ENCODE results near the gene MYOG. TPM values are rescaled to one million over a fixed set of nuclear protein-coding genes. Genes with fewer than 3 reads are reported as not detected.

Gene MYOG
- total and polyA plus RNA-seq, 2 donors (not counting 1 experiment from before 2014, with no cell fraction given), result not detected

- Histone ChIP-seq H3K4me1 (ENCODE audit: control insufficient read depth, extremely low read depth, insufficient read depth, low read length) (peaks cover 4% of the 10 kb centered on the region), H3K4me3 (replicated peaks in 1 of 4; ENCODE audit: control extremely low read depth in 1 of 4, insufficient read depth in 1 of 4, low read depth in 3 of 4, low read length in 4 of 4) (peak overlapping the region in 1 of 4 experiments; percentile 54), H2AFZ (ENCODE audit: low read length) (no peak overlapping the region), H3K27me3 (ENCODE audit: control insufficient read depth, insufficient read depth, low read length) (peaks cover 32% of the 10 kb centered on the region), H3K9me3 (ENCODE audit: control insufficient read depth, insufficient read depth, low read depth, low read length) (no peaks in the 10 kb centered on the region), H3K4me2 (ENCODE audit: extremely low read depth, insufficient read depth, low read length) (peak overlapping the region; percentile 25), H3K36me3 (ENCODE audit: control insufficient read depth, insufficient read depth, low read length) (no peaks in the 10 kb centered on the region), H3K9ac (ENCODE audit: insufficient read depth, low read length) (no peak overlapping the region), H3K27ac (ENCODE audit: insufficient read depth, low read length) (no peak overlapping the region), H3K79me2 (ENCODE audit: control insufficient read depth, insufficient read depth, low read length) (no peaks in the 10 kb centered on the region), H4K20me1 (ENCODE audit: control insufficient read depth, extremely low read depth, insufficient read depth, low read length) (peaks cover under 1% of the 10 kb centered on the region)
- no peak for TF ChIP-seq CTCF (conservative IDR thresholded peaks at IDR 0.05 in 1 of 2, IDR thresholded peaks at IDR 0.05 in 1 of 2; ENCODE audit: low read depth in 1 of 2, low read length in 2 of 2)
- no peak for TF ChIP-seq EZH2 (IDR thresholded peaks at IDR 0.05; ENCODE audit: low read length, missing control alignments)
- DNase-seq (ENCODE audit: low read depth in 2 of 2), result peak in 1 of 2 donors; percentile 48
These were observed 41.3 kb upstream of the MYOG start for GRCh38 chr1:203126866-203127665.

GRCh38 chr1:203126151-203126865 lies 40.5 kb upstream of the MYOG start:
- no peak overlapping the region for H3K9ac ChIP-seq (ENCODE audit: insufficient read depth, low read length)
- peak; percentile 14 to 40 for DNase-seq (ENCODE audit: low read depth in 2 of 2)
- peaks cover 33% of the 10 kb centered on the region for H3K27me3 ChIP-seq (ENCODE audit: control insufficient read depth, insufficient read depth, low read length)
- H3K27ac ChIP-seq (ENCODE audit: insufficient read depth, low read length), result no peak overlapping the region
- H3K36me3 ChIP-seq (ENCODE audit: control insufficient read depth, insufficient read depth, low read length), result no peaks in the 10 kb centered on the region
- H3K4me3 ChIP-seq (replicated peaks in 1 of 4; ENCODE audit: control extremely low read depth in 1 of 4, insufficient read depth in 1 of 4, low read depth in 3 of 4, low read length in 4 of 4), result no peak overlapping the region
- H3K4me2 ChIP-seq (ENCODE audit: extremely low read depth, insufficient read depth, low read length), result no peak overlapping the region
- H3K4me1 ChIP-seq (ENCODE audit: control insufficient read depth, extremely low read depth, insufficient read depth, low read length), result peaks cover 4% of the 10 kb centered on the region
- no peaks in the 10 kb centered on the region for H3K79me2 ChIP-seq (ENCODE audit: control insufficient read depth, insufficient read depth, low read length)
- H4K20me1 ChIP-seq (ENCODE audit: control insufficient read depth, extremely low read depth, insufficient read depth, low read length), result no peaks in the 10 kb centered on the region
- H3K9me3 ChIP-seq (ENCODE audit: control insufficient read depth, insufficient read depth, low read depth, low read length), result no peaks in the 10 kb centered on the region
- TF ChIP-seq CTCF (conservative IDR thresholded peaks at IDR 0.05 in 1 of 2, IDR thresholded peaks at IDR 0.05 in 1 of 2; ENCODE audit: low read depth in 1 of 2, low read length in 2 of 2) (peak; percentile 40 to 57), EZH2 (IDR thresholded peaks at IDR 0.05; ENCODE audit: low read length, missing control alignments) (no peak)
- no peak overlapping the region for H2AFZ ChIP-seq (ENCODE audit: low read length)

- Histone ChIP-seq H4K20me1 (ENCODE audit: control insufficient read depth, extremely low read depth, insufficient read depth, low read length) (no peaks in the 10 kb centered on the region), H3K4me3 (replicated peaks in 1 of 4; ENCODE audit: control extremely low read depth in 1 of 4, insufficient read depth in 1 of 4, low read depth in 3 of 4, low read length in 4 of 4) (no peak overlapping the region), H2AFZ (ENCODE audit: low read length) (no peak overlapping the region), H3K36me3 (ENCODE audit: control insufficient read depth, insufficient read depth, low read length) (no peaks in the 10 kb centered on the region), H3K9me3 (ENCODE audit: control insufficient read depth, insufficient read depth, low read depth, low read length) (no peaks in the 10 kb centered on the region), H3K27me3 (ENCODE audit: control insufficient read depth, insufficient read depth, low read length) (peaks cover 39% of the 10 kb centered on the region), H3K79me2 (ENCODE audit: control insufficient read depth, insufficient read depth, low read length) (no peaks in the 10 kb centered on the region), H3K9ac (ENCODE audit: insufficient read depth, low read length) (no peak overlapping the region), H3K4me1 (ENCODE audit: control insufficient read depth, extremely low read depth, insufficient read depth, low read length) (peaks cover 4% of the 10 kb centered on the region), H3K4me2 (ENCODE audit: extremely low read depth, insufficient read depth, low read length) (no peak overlapping the region), H3K27ac (ENCODE audit: insufficient read depth, low read length) (no peak overlapping the region)
- TF ChIP-seq CTCF (conservative IDR thresholded peaks at IDR 0.05 in 1 of 2, IDR thresholded peaks at IDR 0.05 in 1 of 2; ENCODE audit: low read depth in 1 of 2, low read length in 2 of 2) (no peak), EZH2 (IDR thresholded peaks at IDR 0.05; ENCODE audit: low read length, missing control alignments) (no peak)
- peak in 1 of 2 donors; percentile 21 for DNase-seq (ENCODE audit: low read depth in 2 of 2)
These were observed 38.9 kb upstream of the MYOG start for GRCh38 chr1:203124546-203125317.
